GM12878 (cell line): ENCODE data around the gene ACVR1C. TPM values are rescaled to one million over a fixed set of nuclear protein-coding genes. Genes with fewer than 3 reads are reported as not detected.

Source experiments
- ATAC-seq: fragments of 200-7000 bp; cut with Tn5 transposase; 3 replicates; pipeline ENCODE4 v1.9.1; 2020; ENCODE audit warnings: mild to moderate bottlenecking, moderate library complexity
- BruUV-seq: library from RNA; stranded (reverse); fragments of 400-500 nt; replicated peaks from 2 replicates; lab custom pipeline; 2021; lab: Mats Ljungman, UMichigan
- CTCF ChIA-PET: fragments of 300-600 bp; sonication (Branson Sonifier 250); formaldehyde crosslinking; extraction: SDS; loops from one replicate; lab custom pipeline; 2021; ENCODE audit warnings: inconsistent platforms; lab: Yijun Ruan, JAX
- POLR2A ChIA-PET: fragments of 350-600 bp; formaldehyde crosslinking; extraction: SDS; loops from one replicate; lab custom pipeline; 2021; ENCODE audit warnings: inconsistent platforms; lab: Charles Lee
- RAD21 ChIA-PET: fragments of 300-600 bp; sonication (Branson Sonifier 250); formaldehyde crosslinking; loops from one replicate; lab custom pipeline; 2023; ENCODE audit warnings: antibody characterized with exemption; ENCODE audit not compliant: unreplicated experiment; lab: Charles Lee
- SMC1A ChIA-PET: fragments of 300-600 bp; sonication (Branson Sonifier 250); formaldehyde crosslinking; loops from one replicate; lab custom pipeline; 2023; ENCODE audit not compliant: unreplicated experiment, uncharacterized antibody; lab: Charles Lee
- DNase-seq: peaks from one replicate; pipeline ENCODE4 v3.0.0-alpha.2; 2011; ENCODE audit warnings: low read depth, low spot score
- FAIRE-seq: peaks from 3 replicates; lab custom pipeline; 2011; peaks lifted over from hg19 to GRCh38; lab: Jason Lieb, UNC
- H2AFZ ChIP-seq: 2 replicates; pipeline ENCODE4 v1.6.0; 2011; ENCODE audit warnings: low read depth, low read length, control low read depth; ENCODE audit not compliant: control insufficient read depth
- H3K27ac ChIP-seq: 2 replicates; pipeline ENCODE4 v1.5.1; 2011; ENCODE audit warnings: control low read depth; ENCODE audit not compliant: control insufficient read depth, insufficient read depth
- H3K27me3 ChIP-seq, 2 experiments: replicated peaks in 1 of 2; 2 replicates each; pipeline versions ENCODE4 v1.6.0 to v1.6.1; 2011; ENCODE audit warnings: low read length in 1 of 2; ENCODE audit not compliant: control insufficient read depth in 2 of 2, insufficient read depth in 2 of 2
- H3K36me3 ChIP-seq, 2 experiments: 2 replicates each; pipeline ENCODE4 v1.5.1; 2011; ENCODE audit warnings: low read length in 1 of 2; ENCODE audit not compliant: control insufficient read depth in 2 of 2, insufficient read depth in 2 of 2
- H3K4me1 ChIP-seq: 2 replicates; pipeline ENCODE4 v1.6.1; 2011; ENCODE audit warnings: mild to moderate bottlenecking, low read length, moderate library complexity, mixed read lengths; ENCODE audit not compliant: control insufficient read depth, insufficient read depth
- H3K4me2 ChIP-seq: 2 replicates; pipeline ENCODE4 v1.6.0; 2011; ENCODE audit warnings: control low read depth; ENCODE audit not compliant: control insufficient read depth, insufficient read depth
- H3K4me3 ChIP-seq: fragments of 200-600 bp; sonication (generic); 2 replicates; pipeline ENCODE4 v1.5.1; 2016
- H3K79me2 ChIP-seq: 2 replicates; pipeline ENCODE4 v1.6.0; 2011; ENCODE audit warnings: low read length; ENCODE audit not compliant: control insufficient read depth, insufficient read depth
- H3K9ac ChIP-seq: 2 replicates; pipeline ENCODE4 v1.8.0; 2011; ENCODE audit warnings: low read length, control low read depth, mixed read lengths; ENCODE audit not compliant: control insufficient read depth, insufficient read depth
- H3K9me3 ChIP-seq: replicated peaks from 3 replicates; pipeline ENCODE4 v1.5.1; 2011; ENCODE audit warnings: mild to moderate bottlenecking, low read length; ENCODE audit not compliant: control insufficient read depth, insufficient read depth
- H4K20me1 ChIP-seq: 2 replicates; pipeline ENCODE4 v1.6.0; 2011; ENCODE audit not compliant: control insufficient read depth, insufficient read depth
- CBX5 ChIP-seq: sonication (generic); IDR thresholded peaks from 2 replicates; pipeline ENCODE4 v1.6.1; 2016; ENCODE audit warnings: low read depth, moderate library complexity, mild to moderate bottlenecking, inconsistent platforms
- CHD2 ChIP-seq: IDR thresholded peaks from 2 replicates; pipeline ENCODE4 v1.6.1; 2011; ENCODE audit warnings: low read depth, low read length, improper control_type of control experiment, borderline replicate concordance
- E2F8 ChIP-seq: fragments of 450-650 bp; IDR thresholded peaks from 2 replicates; pipeline ENCODE4 v1.6.1; 2018; ENCODE audit warnings: mild to moderate bottlenecking, low read depth, moderate library complexity; ENCODE audit not compliant: partially characterized antibody
- EP300 ChIP-seq, 2 experiments: fragments of 150-350 bp in 1 of 2; IDR thresholded peaks; 2 replicates each; pipeline ENCODE4 v1.6.1; 2011 to 2012; ENCODE audit warnings: low read depth in 2 of 2, low read length in 2 of 2, borderline replicate concordance in 1 of 2, improper control_type of control experiment in 1 of 2, inconsistent platforms in 1 of 2; ENCODE audit not compliant: control insufficient read depth in 1 of 2
- HSF1 ChIP-seq: fragments of 150-350 bp; IDR thresholded peaks from 2 replicates; pipeline ENCODE4 v1.6.1; 2014; ENCODE audit warnings: mild to moderate bottlenecking, low read depth, low read length
- IRF4 ChIP-seq: IDR thresholded peaks from 2 replicates; pipeline ENCODE4 v1.6.1; 2011; ENCODE audit warnings: low read depth, low read length
- LARP7 ChIP-seq: fragments of 450-650 bp; IDR thresholded peaks from 2 replicates; pipeline ENCODE4 v1.6.1; 2017; ENCODE audit warnings: mild to moderate bottlenecking
- NBN ChIP-seq: fragments of 450-650 bp; IDR thresholded peaks from 2 replicates; pipeline ENCODE4 v1.6.1; 2016
- RCOR1 ChIP-seq: conservative IDR thresholded peaks from 2 replicates; pipeline ENCODE4 v1.6.1; 2012; ENCODE audit warnings: low read depth, low read length, improper control_type of control experiment
- SREBF2 ChIP-seq: IDR thresholded peaks from 2 replicates; pipeline ENCODE4 v1.6.1; 2012; ENCODE audit warnings: mild to moderate bottlenecking, low read length
- ZZZ3 ChIP-seq: IDR thresholded peaks from 2 replicates; pipeline ENCODE4 v1.6.1; 2011; ENCODE audit warnings: low read depth; ENCODE audit not compliant: control insufficient read depth, insufficient read length
- WGBS: methylation state at CpG from one replicate; pipeline ENCODE4 v1.1.6; 2016; ENCODE audit warnings: low lambda C conversion rate; ENCODE audit not compliant: insufficient replicate concordance, insufficient coverage; ENCODE audit errors: missing lambda C conversion rate; 5-methylcytosine and 5-hydroxymethylcytosine counted together
- in situ Hi-C: fragments of 300-500 bp; cut with MboI; formaldehyde crosslinking; loops from 9 replicates; pipeline ENCODE4 v1.14.3; 2018; ENCODE audit warnings: mixed read lengths
- intact Hi-C: fragments of 100-400 bp; cut with micrococcal nuclease; formaldehyde crosslinking; loops from one replicate; pipeline ENCODE4 v1.14.2; 2022; ENCODE audit not compliant: unreplicated experiment
- polyA plus RNA-seq, 11 experiments: library from polyadenylated mRNA; depleted of rRNA in 4 of 11; unstranded in 6 of 11; stranded (reverse) in 5 of 11; fragments of >200 nt; fragmentation: Nextera tagmentation in 4 of 11; fragmentation: Illumina TruSeq in 1 of 11; extraction: Ambion mirVana in 4 of 11; extraction: Trizol in 1 of 11; gene quantifications; 1 replicate in 1 of 11; 2 replicates in 10 of 11; pipeline versions ENCODE4 v1.2.1 to v1.2.3, GENCODE V29; 2011 to 2016; ENCODE audit warnings: inconsistent platforms in 2 of 11, missing spikeins in 2 of 11, low read depth in 1 of 11
- total RNA-seq, 4 experiments: library from RNA; depleted of rRNA in 3 of 4; stranded (reverse); fragments of >200 nt in 3 of 4; fragmentation: Illumina TruSeq in 1 of 4; extraction: Trizol in 1 of 4; gene quantifications; 2 replicates each; pipeline versions ENCODE4 v1.2.1 to v1.2.3, GENCODE V29; 2013 to 2021
- TF ChIP-seq, protein P1 (sequence below): IDR thresholded peaks from 2 replicates; pipeline ENCODE4 v1.6.1; 2011; ENCODE audit warnings: borderline replicate concordance, low read depth, mild to moderate bottlenecking, moderate library complexity, low read length; ENCODE audit not compliant: insufficient read depth, poor library complexity, severe bottlenecking
- TF ChIP-seq, protein P2 (sequence below): IDR thresholded peaks from 2 replicates; pipeline ENCODE4 v1.6.1; 2012; ENCODE audit warnings: mild to moderate bottlenecking, low read depth, low read length
- TF ChIP-seq, protein P3 (sequence below): IDR thresholded peaks from 2 replicates; pipeline ENCODE4 v1.6.1; 2011; ENCODE audit warnings: low read depth, low read length, improper control_type of control experiment, borderline replicate concordance

ACVR1C gene
- total and polyA plus RNA-seq, 10 of the 15 experiments (the other 5 are each of a cell fraction or from before 2014, with no cell fraction given) = not detected

GRCh38 chr2:157565550-157565949 is 63.1 kb downstream of the ACVR1C start:
- no peaks in the 10 kb centered on the region for H4K20me1 ChIP-seq
- ChIA-PET POLR2A (no interaction called here), CTCF (no interaction called here), SMC1A (interaction anchor here (0.6 kb wide), 1 partner anchor 10 kb away, joined by 3 read pairs; no protein-coding TSS in a partner anchor), RAD21 (interaction anchor here (0.6 kb wide), 1 partner anchor 65 kb away, joined by 4 read pairs; no protein-coding TSS in a partner anchor)
- no peaks in the 10 kb centered on the region for H3K79me2 ChIP-seq
- no peaks in the 10 kb centered on the region for H3K27me3 ChIP-seq
- no peak overlapping the region for H3K4me3 ChIP-seq
- H3K4me1 ChIP-seq = no peaks in the 10 kb centered on the region
- H2AFZ ChIP-seq = no peak overlapping the region
- no peak overlapping the region for H3K27ac ChIP-seq
- H3K36me3 ChIP-seq = no peaks in the 10 kb centered on the region
- H3K9ac ChIP-seq = no peak overlapping the region
- intact Hi-C loops (no loop called here), in situ Hi-C loops (no loop called here)
- H3K9me3 ChIP-seq = no peaks in the 10 kb centered on the region
- WGBS = 25% methylated on average over 5 of the region's 5 CpGs
- BruUV-seq = no TSS peak
- DNase-seq (no peak), FAIRE-seq (no peak), ATAC-seq (no peak)
- H3K4me2 ChIP-seq = no peak overlapping the region
- TF ChIP-seq EP300 (IDR thresholded peaks at IDR 0.05; ENCODE audit: borderline replicate concordance in 1 of 2, control insufficient read depth in 1 of 2, low read depth in 2 of 2, low read length in 2 of 2) = no peak
- TF ChIP-seq RCOR1 = no peak
- TF ChIP-seq, protein P1, sequence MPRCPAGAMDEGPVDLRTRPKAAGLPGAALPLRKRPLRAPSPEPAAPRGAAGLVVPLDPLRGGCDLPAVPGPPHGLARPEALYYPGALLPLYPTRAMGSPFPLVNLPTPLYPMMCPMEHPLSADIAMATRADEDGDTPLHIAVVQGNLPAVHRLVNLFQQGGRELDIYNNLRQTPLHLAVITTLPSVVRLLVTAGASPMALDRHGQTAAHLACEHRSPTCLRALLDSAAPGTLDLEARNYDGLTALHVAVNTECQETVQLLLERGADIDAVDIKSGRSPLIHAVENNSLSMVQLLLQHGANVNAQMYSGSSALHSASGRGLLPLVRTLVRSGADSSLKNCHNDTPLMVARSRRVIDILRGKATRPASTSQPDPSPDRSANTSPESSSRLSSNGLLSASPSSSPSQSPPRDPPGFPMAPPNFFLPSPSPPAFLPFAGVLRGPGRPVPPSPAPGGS = no peak
- no peak for TF ChIP-seq CBX5
- TF ChIP-seq IRF4 = no peak
- no peak for TF ChIP-seq HSF1
- TF ChIP-seq, protein P2, sequence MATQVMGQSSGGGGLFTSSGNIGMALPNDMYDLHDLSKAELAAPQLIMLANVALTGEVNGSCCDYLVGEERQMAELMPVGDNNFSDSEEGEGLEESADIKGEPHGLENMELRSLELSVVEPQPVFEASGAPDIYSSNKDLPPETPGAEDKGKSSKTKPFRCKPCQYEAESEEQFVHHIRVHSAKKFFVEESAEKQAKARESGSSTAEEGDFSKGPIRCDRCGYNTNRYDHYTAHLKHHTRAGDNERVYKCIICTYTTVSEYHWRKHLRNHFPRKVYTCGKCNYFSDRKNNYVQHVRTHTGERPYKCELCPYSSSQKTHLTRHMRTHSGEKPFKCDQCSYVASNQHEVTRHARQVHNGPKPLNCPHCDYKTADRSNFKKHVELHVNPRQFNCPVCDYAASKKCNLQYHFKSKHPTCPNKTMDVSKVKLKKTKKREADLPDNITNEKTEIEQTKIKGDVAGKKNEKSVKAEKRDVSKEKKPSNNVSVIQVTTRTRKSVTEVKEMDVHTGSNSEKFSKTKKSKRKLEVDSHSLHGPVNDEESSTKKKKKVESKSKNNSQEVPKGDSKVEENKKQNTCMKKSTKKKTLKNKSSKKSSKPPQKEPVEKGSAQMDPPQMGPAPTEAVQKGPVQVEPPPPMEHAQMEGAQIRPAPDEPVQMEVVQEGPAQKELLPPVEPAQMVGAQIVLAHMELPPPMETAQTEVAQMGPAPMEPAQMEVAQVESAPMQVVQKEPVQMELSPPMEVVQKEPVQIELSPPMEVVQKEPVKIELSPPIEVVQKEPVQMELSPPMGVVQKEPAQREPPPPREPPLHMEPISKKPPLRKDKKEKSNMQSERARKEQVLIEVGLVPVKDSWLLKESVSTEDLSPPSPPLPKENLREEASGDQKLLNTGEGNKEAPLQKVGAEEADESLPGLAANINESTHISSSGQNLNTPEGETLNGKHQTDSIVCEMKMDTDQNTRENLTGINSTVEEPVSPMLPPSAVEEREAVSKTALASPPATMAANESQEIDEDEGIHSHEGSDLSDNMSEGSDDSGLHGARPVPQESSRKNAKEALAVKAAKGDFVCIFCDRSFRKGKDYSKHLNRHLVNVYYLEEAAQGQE = no peak
- TF ChIP-seq LARP7 = no peak
- TF ChIP-seq NBN = no peak
- TF ChIP-seq E2F8 = no peak
- TF ChIP-seq, protein P3, sequence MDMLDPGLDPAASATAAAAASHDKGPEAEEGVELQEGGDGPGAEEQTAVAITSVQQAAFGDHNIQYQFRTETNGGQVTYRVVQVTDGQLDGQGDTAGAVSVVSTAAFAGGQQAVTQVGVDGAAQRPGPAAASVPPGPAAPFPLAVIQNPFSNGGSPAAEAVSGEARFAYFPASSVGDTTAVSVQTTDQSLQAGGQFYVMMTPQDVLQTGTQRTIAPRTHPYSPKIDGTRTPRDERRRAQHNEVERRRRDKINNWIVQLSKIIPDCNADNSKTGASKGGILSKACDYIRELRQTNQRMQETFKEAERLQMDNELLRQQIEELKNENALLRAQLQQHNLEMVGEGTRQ = no peak
- no peak for TF ChIP-seq CHD2
- TF ChIP-seq ZZZ3 = no peak
- TF ChIP-seq SREBF2 = no peak
